Transverse colon (tissue), 4 donors: Measurements from ENCODE around the gene CEMIP2.

Source experiments
- CTCF ChIP-seq, 5 experiments: fragments of 200-600 bp in 3 of 5; fragments of 450-650 bp in 2 of 5; sonication (generic) in 3 of 5; IDR thresholded peaks; 1 replicate in 2 of 5; 2 replicates in 3 of 5; pipeline ENCODE4 v1.5.1; 2016 to 2017; ENCODE audit warnings: antibody characterized with exemption in 5 of 5, inconsistent platforms in 3 of 5, mild to moderate bottlenecking in 2 of 5, moderate library complexity in 1 of 5
- POLR2A ChIP-seq: fragments of 450-650 bp; IDR thresholded peaks from one replicate; pipeline ENCODE4 v1.6.1; 2016; ENCODE audit warnings: antibody characterized with exemption, mild to moderate bottlenecking, moderate library complexity
- POLR2AphosphoS5 ChIP-seq, 3 donors: sonication (generic); formaldehyde crosslinking; IDR thresholded peaks; one replicate each; pipeline ENCODE4 v1.6.1; 2016; ENCODE audit warnings: antibody characterized with exemption in 3 of 3

- no peak for TF ChIP-seq CTCF (IDR thresholded peaks at IDR 0.05)
- TF ChIP-seq POLR2A, result no peak
- no peak for TF ChIP-seq POLR2AphosphoS5 (IDR thresholded peaks at IDR 0.05)
Measured at GRCh38 chr9:71796100-71796767, 27.9 kb upstream of the CEMIP2 start.
